NCI-H2196 (cell line): ENCODE data around the gene KAT14.
"Not testable (repeated sequence)": the region's sequence is repeated elsewhere in the genome, so short reads cannot be mapped to it uniquely, and the experiment has no call there.

Source experiments
- DNase-seq: peaks from one replicate; lab custom pipeline; 2025; ENCODE audit not compliant: unreplicated experiment; lab: John Stamatoyannopoulos, UW

KAT14 gene

GRCh38 chr20:18218280-18218679, 80.6 kb downstream of the KAT14 start:
- no peak for DNase-seq

DNA sequence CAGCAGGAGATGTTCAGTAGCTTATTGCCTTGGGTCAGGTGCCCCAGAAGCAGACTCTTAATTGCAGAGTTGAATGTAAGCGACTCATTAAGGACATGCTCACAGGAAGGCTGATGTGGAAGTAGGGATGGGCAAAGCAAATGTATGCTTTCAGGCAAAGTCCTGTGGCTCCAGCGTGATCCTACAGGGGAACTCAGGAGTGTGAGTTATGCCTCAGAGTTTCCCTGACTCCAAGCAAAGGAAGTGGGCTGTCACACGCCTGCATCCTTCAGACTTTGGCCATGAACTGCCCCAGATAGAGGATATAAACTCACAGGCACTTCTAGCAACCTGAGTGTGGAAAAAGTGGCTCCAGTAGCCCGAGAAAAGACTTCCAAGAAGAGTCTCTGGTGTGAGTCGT, 85.7 kb downstream of the KAT14 start:
- DNase-seq = no peak

DNA sequence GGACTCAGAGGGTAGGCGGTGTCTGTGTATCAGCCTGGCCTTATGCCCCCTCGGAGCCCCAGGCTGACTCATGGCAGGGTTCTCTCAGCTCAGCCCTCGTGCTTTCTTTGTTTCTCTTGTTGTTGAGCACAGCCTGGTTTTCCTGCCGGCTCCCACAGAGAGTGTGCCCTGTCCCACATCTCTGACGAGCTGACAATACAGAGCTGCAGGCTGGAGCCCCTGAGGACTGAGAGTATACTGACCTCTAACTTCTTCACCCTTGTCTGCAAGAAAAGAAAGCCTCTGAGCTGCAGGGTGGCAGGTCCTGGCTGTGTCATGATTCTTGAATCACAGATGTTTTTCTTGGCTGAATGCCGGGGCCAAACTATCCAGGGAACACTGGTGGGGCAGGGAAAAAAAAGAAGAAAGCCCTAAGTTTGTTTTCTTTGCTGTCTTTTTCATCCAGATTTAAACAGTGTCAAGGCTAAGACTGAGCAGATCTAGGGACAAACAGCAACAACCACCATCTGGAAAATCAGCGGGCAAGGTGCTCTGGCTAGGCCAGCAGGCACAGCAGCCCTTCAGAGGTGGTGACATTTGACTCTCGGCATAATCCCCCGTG, 87.4 kb downstream of the KAT14 start:
- no peak for DNase-seq

- no peak for DNase-seq
These were observed 88.0 kb downstream of the KAT14 start for GRCh38 chr20:18225632-18226031.

- DNase-seq = not testable (repeated sequence)
These were observed 89.1 kb downstream of the KAT14 start for GRCh38 chr20:18226741-18227140.

GRCh38 chr20:18233408-18233943, 95.8 kb downstream of the KAT14 start:
- no peak for DNase-seq
